Measurements from ENCODE around the gene USP20. TPM values are rescaled to one million over a fixed set of nuclear protein-coding genes. Genes with fewer than 3 reads are reported as not detected.

The USP20 gene
- total and polyA plus RNA-seq, 2 experiments from 2014 or later: 32.7 to 47.3 TPM

GRCh38 chr9:129884220-129885017 is 49.2 kb downstream of the USP20 start:
- peaks cover 5% of the 10 kb centered on the region for H3K36me3 ChIP-seq
- peaks cover 24% of the 10 kb centered on the region for H3K4me1 ChIP-seq (ENCODE audit: low read depth)
- peak; percentile 77 to 94 for DNase-seq (ENCODE audit: low read depth in 1 of 2, low spot score in 1 of 2)
- H3K9me3 ChIP-seq (ENCODE audit: low read depth): no peaks in the 10 kb centered on the region
- no peaks in the 10 kb centered on the region for H3K27me3 ChIP-seq
- TF ChIP-seq, protein P1, sequence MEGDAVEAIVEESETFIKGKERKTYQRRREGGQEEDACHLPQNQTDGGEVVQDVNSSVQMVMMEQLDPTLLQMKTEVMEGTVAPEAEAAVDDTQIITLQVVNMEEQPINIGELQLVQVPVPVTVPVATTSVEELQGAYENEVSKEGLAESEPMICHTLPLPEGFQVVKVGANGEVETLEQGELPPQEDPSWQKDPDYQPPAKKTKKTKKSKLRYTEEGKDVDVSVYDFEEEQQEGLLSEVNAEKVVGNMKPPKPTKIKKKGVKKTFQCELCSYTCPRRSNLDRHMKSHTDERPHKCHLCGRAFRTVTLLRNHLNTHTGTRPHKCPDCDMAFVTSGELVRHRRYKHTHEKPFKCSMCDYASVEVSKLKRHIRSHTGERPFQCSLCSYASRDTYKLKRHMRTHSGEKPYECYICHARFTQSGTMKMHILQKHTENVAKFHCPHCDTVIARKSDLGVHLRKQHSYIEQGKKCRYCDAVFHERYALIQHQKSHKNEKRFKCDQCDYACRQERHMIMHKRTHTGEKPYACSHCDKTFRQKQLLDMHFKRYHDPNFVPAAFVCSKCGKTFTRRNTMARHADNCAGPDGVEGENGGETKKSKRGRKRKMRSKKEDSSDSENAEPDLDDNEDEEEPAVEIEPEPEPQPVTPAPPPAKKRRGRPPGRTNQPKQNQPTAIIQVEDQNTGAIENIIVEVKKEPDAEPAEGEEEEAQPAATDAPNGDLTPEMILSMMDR (IDR thresholded peaks at IDR 0.05; ENCODE audit: low read depth, low read length): no peak
- H3K4me3 ChIP-seq: peak overlapping the region; percentile 14
- H3K27ac ChIP-seq: peak overlapping the region; percentile 71

- DNase-seq (ENCODE audit: low read depth in 1 of 2, low spot score in 1 of 2): no peak
- TF ChIP-seq, protein P1 (IDR thresholded peaks at IDR 0.05; ENCODE audit: low read depth, low read length): peak; percentile 5
- no peak overlapping the region for H3K4me3 ChIP-seq
These were observed 49.9 kb downstream of the USP20 start for GRCh38 chr9:129885018-129885669.

GRCh38 chr9:129885670-129886106 is 50.4 kb downstream of the USP20 start:
- H3K27me3 ChIP-seq: no peaks in the 10 kb centered on the region
- peaks cover 24% of the 10 kb centered on the region for H3K4me1 ChIP-seq (ENCODE audit: low read depth)
- peak overlapping the region; percentile 5 for H3K27ac ChIP-seq
- H3K36me3 ChIP-seq: peaks cover 4% of the 10 kb centered on the region
- peak; percentile 86 to 96 for DNase-seq (ENCODE audit: low read depth in 1 of 2, low spot score in 1 of 2)
- H3K4me3 ChIP-seq: no peak overlapping the region
- TF ChIP-seq, protein P1 (IDR thresholded peaks at IDR 0.05; ENCODE audit: low read depth, low read length): peak; percentile 99
- H3K9me3 ChIP-seq (ENCODE audit: low read depth): no peaks in the 10 kb centered on the region

More at GRCh38 chr9:129885018-129885669, 49.9 kb downstream of the USP20 start:
- H3K27ac ChIP-seq: peak overlapping the region; percentile 71
- H3K36me3 ChIP-seq: peaks cover 2% of the 10 kb centered on the region
- no peaks in the 10 kb centered on the region for H3K27me3 ChIP-seq
- peaks cover 24% of the 10 kb centered on the region for H3K4me1 ChIP-seq (ENCODE audit: low read depth)
- no peaks in the 10 kb centered on the region for H3K9me3 ChIP-seq (ENCODE audit: low read depth)

GRCh38 chr9:129886226-129887174 is 51.2 kb downstream of the USP20 start:
- Histone ChIP-seq H3K27ac (peak overlapping the region; percentile 5), H3K9me3 (ENCODE audit: low read depth) (no peaks in the 10 kb centered on the region), H3K4me3 (no peak overlapping the region), H3K27me3 (no peaks in the 10 kb centered on the region), H3K36me3 (peaks cover 4% of the 10 kb centered on the region), H3K4me1 (ENCODE audit: low read depth) (peaks cover 24% of the 10 kb centered on the region)
- TF ChIP-seq, protein P1 (IDR thresholded peaks at IDR 0.05; ENCODE audit: low read depth, low read length): no peak
- DNase-seq (ENCODE audit: low read depth in 1 of 2, low spot score in 1 of 2): peak in 1 of 2 donors; percentile 30

Data from cardiac muscle cell (in vitro differentiated cells and primary cell).